Heart left ventricle (tissue), 13 donors: Measurements from ENCODE around the gene INTU.

ENCODE experiments used
- POLR2A ChIP-seq, 2 donors: fragments of 450-650 bp; IDR thresholded peaks; one replicate each; pipeline ENCODE4 v1.6.1; 2017; ENCODE audit warnings: antibody characterized with exemption in 2 of 2, mild to moderate bottlenecking in 2 of 2, moderate library complexity in 2 of 2
- TF ChIP-seq, protein P1 (sequence below), 12 donors: fragments of 200-600 bp; sonication (generic) in 4 of 12; IDR thresholded peaks; one replicate each; pipeline versions ENCODE4 v1.5.0 to v1.8.0; 2018 to 2022; ENCODE audit warnings: antibody characterized with exemption in 12 of 12, mild to moderate bottlenecking in 5 of 12
- donor health status: ischemic (EF 13 %, LVEDD 7.1; RV severe dilation, severe dysfunction).
- donor health status: DM: no; HTN: yes; CAD: no.
- donor health status: DM: no; HTN: no; CAD: no.
- donor health status: ischemic (EF 25% LVEDD 6.9; RV normal size, moderate dysfunction).
- donor health status: ischemic (EF 25% LVEDD 5.7; RV mildly dilated, moderate dysfunction).
- donor health status: ischemic (EF 35%, LVEDD 5.7; RV mildly dilated, moderate dysfunction).
- donor health status: nonischemic (EF 11% LVEDD 7.7; RV severe dilation, severe dysfunction).
- donor health status: DM: yes; HTN: yes; CAD: no.
- donor health status: PGD.
- donor health status: ischemic (EF 29% LVEDD 5.4; RV normal size, mild dysfunction).
- donor health status: nonischemic (EF 23%, LVEDD 6.1; RV moderate dilation, normal function).

DNA sequence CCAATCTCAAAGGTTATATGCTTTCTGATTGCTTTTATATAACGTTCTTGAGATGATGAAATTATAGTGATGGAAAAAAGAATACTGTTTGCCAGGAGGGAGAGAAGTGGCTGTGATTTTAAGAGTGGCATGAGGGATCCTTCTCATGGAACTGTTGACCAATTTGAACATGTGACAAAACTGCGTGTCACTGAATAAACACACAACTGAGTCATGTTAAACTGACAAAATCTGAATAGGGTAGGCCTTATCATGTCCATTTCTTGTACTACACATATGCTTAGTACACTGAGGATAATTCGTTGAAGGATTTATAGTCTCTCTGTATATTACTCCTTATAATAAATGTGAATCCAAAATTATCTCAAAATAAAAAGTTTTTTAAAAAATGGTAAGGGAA is 127.1 kb downstream of the INTU start:
- TF ChIP-seq, protein P1, sequence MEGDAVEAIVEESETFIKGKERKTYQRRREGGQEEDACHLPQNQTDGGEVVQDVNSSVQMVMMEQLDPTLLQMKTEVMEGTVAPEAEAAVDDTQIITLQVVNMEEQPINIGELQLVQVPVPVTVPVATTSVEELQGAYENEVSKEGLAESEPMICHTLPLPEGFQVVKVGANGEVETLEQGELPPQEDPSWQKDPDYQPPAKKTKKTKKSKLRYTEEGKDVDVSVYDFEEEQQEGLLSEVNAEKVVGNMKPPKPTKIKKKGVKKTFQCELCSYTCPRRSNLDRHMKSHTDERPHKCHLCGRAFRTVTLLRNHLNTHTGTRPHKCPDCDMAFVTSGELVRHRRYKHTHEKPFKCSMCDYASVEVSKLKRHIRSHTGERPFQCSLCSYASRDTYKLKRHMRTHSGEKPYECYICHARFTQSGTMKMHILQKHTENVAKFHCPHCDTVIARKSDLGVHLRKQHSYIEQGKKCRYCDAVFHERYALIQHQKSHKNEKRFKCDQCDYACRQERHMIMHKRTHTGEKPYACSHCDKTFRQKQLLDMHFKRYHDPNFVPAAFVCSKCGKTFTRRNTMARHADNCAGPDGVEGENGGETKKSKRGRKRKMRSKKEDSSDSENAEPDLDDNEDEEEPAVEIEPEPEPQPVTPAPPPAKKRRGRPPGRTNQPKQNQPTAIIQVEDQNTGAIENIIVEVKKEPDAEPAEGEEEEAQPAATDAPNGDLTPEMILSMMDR (IDR thresholded peaks at IDR 0.05): no peak
- no peak for TF ChIP-seq POLR2A (IDR thresholded peaks at IDR 0.05)
